HepG2 (cell line): ENCODE measurements around the gene SEZ6L. TPM values are rescaled to one million over a fixed set of nuclear protein-coding genes. Genes with fewer than 3 reads are reported as not detected.
A peak's percentile ranks its signal among the peaks of the same experiment; 100 is the strongest.

ENCODE experiments used
- ATAC-seq: fragments of 200-7000 bp; cut with Tn5 transposase; 3 replicates; pipeline ENCODE4 v1.9.1; 2020; ENCODE audit warnings: mild to moderate bottlenecking, moderate library complexity
- BruUV-seq: library from RNA; stranded (reverse); fragments of 400-500 nt; replicated peaks from 2 replicates; lab custom pipeline; 2021; lab: Mats Ljungman, UMichigan
- CTCF ChIA-PET: fragments of 300-600 bp; formaldehyde crosslinking; extraction: SDS; loops from one replicate; lab custom pipeline; 2021; ENCODE audit warnings: low total read pairs, inconsistent platforms, low intra/inter-chr PET ratio; lab: Yijun Ruan, JAX
- POLR2A ChIA-PET: fragments of 350-600 bp; sonication (Branson Sonifier 250); formaldehyde crosslinking; loops from one replicate; lab custom pipeline; 2020; ENCODE audit warnings: antibody characterized with exemption, inconsistent platforms; lab: Yijun Ruan, JAX
- DNase-seq: peaks from one replicate; pipeline ENCODE4 v3.0.0-alpha.2; 2015; ENCODE audit warnings: low spot score
- FAIRE-seq: peaks from 3 replicates; lab custom pipeline; 2011; peaks lifted over from hg19 to GRCh38; lab: Jason Lieb, UNC
- H2AFZ ChIP-seq: one replicate; pipeline ENCODE4 v1.6.1; 2011; ENCODE audit warnings: low read length, inconsistent platforms
- H3K27ac ChIP-seq: fragments of 300-600 bp; 3 replicates; pipeline ENCODE4 v1.8.0; 2011; ENCODE audit warnings: mixed run types, mild to moderate bottlenecking, mixed read lengths, low read length, inconsistent platforms; ENCODE audit not compliant: insufficient read depth; ENCODE audit errors: extremely low read length
- H3K27me3 ChIP-seq, 2 experiments: fragments of 200-600 bp in 1 of 2; 2 replicates in 1 of 2; 3 replicates in 1 of 2; pipeline versions ENCODE4 v1.6.0 to v1.8.0; 2011; ENCODE audit warnings: low read length in 2 of 2, mild to moderate bottlenecking in 2 of 2, moderate library complexity in 2 of 2, inconsistent platforms in 1 of 2; ENCODE audit not compliant: insufficient read depth in 2 of 2, control insufficient read depth in 1 of 2
- H3K36me3 ChIP-seq, 2 experiments: fragments of 200-600 bp in 1 of 2; replicated peaks in 1 of 2; 2 replicates in 1 of 2; 3 replicates in 1 of 2; pipeline versions ENCODE4 v1.5.1 to v1.8.0; 2011; ENCODE audit warnings: low read length in 2 of 2, inconsistent platforms in 1 of 2; ENCODE audit not compliant: insufficient read depth in 2 of 2, control insufficient read depth in 1 of 2
- H3K4me1 ChIP-seq: 2 replicates; pipeline ENCODE4 v1.5.1; 2012; ENCODE audit warnings: low read length, inconsistent platforms; ENCODE audit not compliant: insufficient read depth
- H3K4me2 ChIP-seq: 2 replicates; pipeline ENCODE4 v1.6.0; 2011; ENCODE audit warnings: low read depth, low read length, inconsistent platforms
- H3K4me3 ChIP-seq, 3 experiments: fragments of 200-600 bp in 1 of 3; sonication (generic), shearing (Covaris generic) in 1 of 3; replicated peaks in 1 of 3; 2 replicates each; pipeline ENCODE4 v1.5.1; 2011 to 2016; ENCODE audit warnings: low read length in 3 of 3, inconsistent platforms in 2 of 3, low read depth in 2 of 3, mild to moderate bottlenecking in 2 of 3, control low read depth in 1 of 3, mixed read lengths in 1 of 3; ENCODE audit not compliant: insufficient read depth in 1 of 3
- H3K79me2 ChIP-seq: one replicate; pipeline ENCODE4 v1.6.1; 2011; ENCODE audit warnings: low read length, inconsistent platforms; ENCODE audit not compliant: insufficient read depth
- H3K9ac ChIP-seq: 2 replicates; pipeline ENCODE4 v1.6.0; 2011; ENCODE audit warnings: mild to moderate bottlenecking, low read depth, low read length, inconsistent platforms; ENCODE audit not compliant: insufficient read depth
- H3K9me3 ChIP-seq: 2 replicates; pipeline ENCODE4 v1.5.1; 2012; ENCODE audit warnings: mild to moderate bottlenecking, low read length
- H4K20me1 ChIP-seq: 2 replicates; pipeline ENCODE4 v1.6.0; 2011; ENCODE audit warnings: inconsistent platforms, mild to moderate bottlenecking, low read length, moderate library complexity; ENCODE audit not compliant: insufficient read depth
- BCL6 ChIP-seq: IDR thresholded peaks from 2 replicates; pipeline ENCODE4 v1.6.1; 2016; ENCODE audit warnings: missing genetic modification reagents, missing compliant biosample characterization
- ELF4 ChIP-seq: sonication (generic); formaldehyde crosslinking; IDR thresholded peaks from 2 replicates; pipeline ENCODE4 v1.5.0; 2020; ENCODE audit warnings: missing genetic modification reagents, mild to moderate bottlenecking, moderate library complexity, borderline replicate concordance
- FOXO1 ChIP-seq: sonication (generic); formaldehyde crosslinking; IDR thresholded peaks from 2 replicates; pipeline ENCODE4 v1.4.0; 2020; ENCODE audit warnings: missing genetic modification reagents
- SMC3 ChIP-seq: IDR thresholded peaks from 2 replicates; pipeline ENCODE4 v1.6.1; 2011; ENCODE audit warnings: low read length, improper control_type of control experiment
- TEAD3 ChIP-seq: optimal IDR thresholded peaks from 2 replicates; pipeline ENCODE3; 2016; ENCODE audit warnings: borderline replicate concordance
- XRCC5 ChIP-seq: fragments of 200-400 bp; formaldehyde crosslinking; optimal IDR thresholded peaks from 2 replicates; pipeline ENCODE3; 2017; ENCODE audit warnings: mild to moderate bottlenecking, low read length
- ZMAT3 ChIP-seq: sonication (generic); formaldehyde crosslinking; conservative IDR thresholded peaks from 2 replicates; pipeline ENCODE4 v1.7.0; 2021; ENCODE audit warnings: missing genetic modification reagents
- ZNF142 ChIP-seq: sonication (generic); formaldehyde crosslinking; IDR thresholded peaks from 2 replicates; pipeline ENCODE4 v1.4.0; 2020; ENCODE audit warnings: missing genetic modification reagents
- ZNF33B ChIP-seq: sonication (generic); formaldehyde crosslinking; IDR thresholded peaks from 2 replicates; pipeline ENCODE4 v1.5.1; 2020; ENCODE audit warnings: mild to moderate bottlenecking, missing genetic modification reagents
- ZNF383 ChIP-seq: sonication (generic); formaldehyde crosslinking; IDR thresholded peaks from 2 replicates; pipeline ENCODE4 v1.4.0; 2020; ENCODE audit warnings: missing genetic modification reagents, mild to moderate bottlenecking, borderline replicate concordance
- ZNF7 ChIP-seq: IDR thresholded peaks from 2 replicates; pipeline ENCODE4 v1.6.1; 2016; ENCODE audit warnings: missing biosample characterization, missing genetic modification reagents
- ZNF768 ChIP-seq: sonication (generic); formaldehyde crosslinking; IDR thresholded peaks from 2 replicates; pipeline ENCODE4 v1.4.0; 2020; ENCODE audit warnings: missing genetic modification reagents
- WGBS: methylation state at CpG from one replicate; pipeline ENCODE4 v1.1.6; 2017; ENCODE audit warnings: low lambda C conversion rate; 5-methylcytosine and 5-hydroxymethylcytosine counted together
- in situ Hi-C: cut with HindIII; loops from 2 replicates; pipeline ENCODE4 v1.10.0; 2017; ENCODE audit warnings: low pct_unique_long_range_greater_than_20kb; ENCODE audit not compliant: extremely low pct_ligation_motif_present
- intact Hi-C: fragments of 100-400 bp; cut with micrococcal nuclease; formaldehyde crosslinking; loops from one replicate; pipeline ENCODE4 v1.10.0; 2022; ENCODE audit not compliant: unreplicated experiment
- polyA plus RNA-seq, 8 experiments: library from polyadenylated mRNA; depleted of rRNA in 3 of 8; stranded (reverse) in 7 of 8; unstranded in 1 of 8; fragments of >200 nt; fragmentation: Illumina TruSeq in 4 of 8; extraction: Trizol in 4 of 8; gene quantifications; 2 replicates each; pipeline versions ENCODE4 v1.2.1 to v1.2.3, GENCODE V29; 2011 to 2016; ENCODE audit warnings: low read depth in 4 of 8, missing spikeins in 1 of 8, mixed read lengths in 1 of 8; ENCODE audit not compliant: insufficient read depth in 1 of 8
- total RNA-seq, 5 experiments: library from RNA; depleted of rRNA; stranded (reverse); fragments of >200 nt; fragmentation: Illumina TruSeq; extraction: Trizol; gene quantifications; 2 replicates each; pipeline ENCODE4 v1.2.3, GENCODE V29; 2016; ENCODE audit warnings: low read depth in 1 of 5
- TF ChIP-seq, protein P1 (sequence below): sonication (generic); formaldehyde crosslinking; IDR thresholded peaks from 2 replicates; pipeline ENCODE4 v1.4.0; 2020; ENCODE audit warnings: missing genetic modification reagents
- TF ChIP-seq, protein P2 (sequence below): sonication (generic); formaldehyde crosslinking; IDR thresholded peaks from 2 replicates; pipeline ENCODE4 v1.5.0; 2020; ENCODE audit warnings: mild to moderate bottlenecking, missing genetic modification reagents

The SEZ6L gene
- total and polyA plus RNA-seq, 2 of the 13 experiments (the other 11 are each of a cell fraction or from before 2014, with no cell fraction given) = not detected

- DNase-seq (peak; percentile 54), FAIRE-seq (peak; percentile 46), ATAC-seq (peak; percentile 77)
- no peaks in the 10 kb centered on the region for H3K79me2 ChIP-seq
- WGBS = 19% methylated on average over 19 of the region's 19 CpGs
- H3K4me3 ChIP-seq = no peak overlapping the region
- no peaks in the 10 kb centered on the region for H3K4me1 ChIP-seq
- in situ Hi-C loops = loop anchor here (5.0 kb wide), 1 partner anchor 95 kb away; no protein-coding TSS in a partner anchor
- ChIA-PET CTCF (interaction anchor here (0.9 kb wide), 1 partner anchor 93 kb away, joined by 4 read pairs; no protein-coding TSS in a partner anchor), POLR2A (no interaction called here)
- no peak overlapping the region for H3K9ac ChIP-seq
- H3K4me2 ChIP-seq = no peak overlapping the region
- no peak overlapping the region for H3K27ac ChIP-seq
- intact Hi-C loops = loop anchor here (2.0 kb wide), 1 partner anchor 57 kb away; no protein-coding TSS in a partner anchor
- no TSS peak for BruUV-seq
- H4K20me1 ChIP-seq = no peaks in the 10 kb centered on the region
- H3K9me3 ChIP-seq = no peaks in the 10 kb centered on the region
- H2AFZ ChIP-seq = no peak overlapping the region
- H3K27me3 ChIP-seq = 0 out of 5 replicates have a peak, but pooled peaks cover 0 to 6% of the 10 kb centered on the region in 2 experiments
- H3K36me3 ChIP-seq = no peaks in the 10 kb centered on the region
- TF ChIP-seq XRCC5 = peak; percentile 50
- no peak for TF ChIP-seq ZNF142 (CRISPR knock-in tag)
- no peak for TF ChIP-seq BCL6 (CRISPR knock-in tag)
- TF ChIP-seq ZNF383 (CRISPR knock-in tag) = no peak
- TF ChIP-seq ELF4 = no peak
- no peak for TF ChIP-seq ZNF33B (CRISPR knock-in tag)
- TF ChIP-seq ZNF7 (CRISPR knock-in tag) = no peak
- TF ChIP-seq ZNF768 (CRISPR knock-in tag) = no peak
- TF ChIP-seq SMC3 = peak; percentile 25; the same call in 1 of the 2 replicates
- TF ChIP-seq, protein P1, sequence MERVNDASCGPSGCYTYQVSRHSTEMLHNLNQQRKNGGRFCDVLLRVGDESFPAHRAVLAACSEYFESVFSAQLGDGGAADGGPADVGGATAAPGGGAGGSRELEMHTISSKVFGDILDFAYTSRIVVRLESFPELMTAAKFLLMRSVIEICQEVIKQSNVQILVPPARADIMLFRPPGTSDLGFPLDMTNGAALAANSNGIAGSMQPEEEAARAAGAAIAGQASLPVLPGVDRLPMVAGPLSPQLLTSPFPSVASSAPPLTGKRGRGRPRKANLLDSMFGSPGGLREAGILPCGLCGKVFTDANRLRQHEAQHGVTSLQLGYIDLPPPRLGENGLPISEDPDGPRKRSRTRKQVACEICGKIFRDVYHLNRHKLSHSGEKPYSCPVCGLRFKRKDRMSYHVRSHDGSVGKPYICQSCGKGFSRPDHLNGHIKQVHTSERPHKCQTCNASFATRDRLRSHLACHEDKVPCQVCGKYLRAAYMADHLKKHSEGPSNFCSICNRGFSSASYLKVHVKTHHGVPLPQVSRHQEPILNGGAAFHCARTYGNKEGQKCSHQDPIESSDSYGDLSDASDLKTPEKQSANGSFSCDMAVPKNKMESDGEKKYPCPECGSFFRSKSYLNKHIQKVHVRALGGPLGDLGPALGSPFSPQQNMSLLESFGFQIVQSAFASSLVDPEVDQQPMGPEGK = peak; percentile 63
- peak; percentile 88 for TF ChIP-seq TEAD3 (CRISPR knock-in tag)
- TF ChIP-seq, protein P2, sequence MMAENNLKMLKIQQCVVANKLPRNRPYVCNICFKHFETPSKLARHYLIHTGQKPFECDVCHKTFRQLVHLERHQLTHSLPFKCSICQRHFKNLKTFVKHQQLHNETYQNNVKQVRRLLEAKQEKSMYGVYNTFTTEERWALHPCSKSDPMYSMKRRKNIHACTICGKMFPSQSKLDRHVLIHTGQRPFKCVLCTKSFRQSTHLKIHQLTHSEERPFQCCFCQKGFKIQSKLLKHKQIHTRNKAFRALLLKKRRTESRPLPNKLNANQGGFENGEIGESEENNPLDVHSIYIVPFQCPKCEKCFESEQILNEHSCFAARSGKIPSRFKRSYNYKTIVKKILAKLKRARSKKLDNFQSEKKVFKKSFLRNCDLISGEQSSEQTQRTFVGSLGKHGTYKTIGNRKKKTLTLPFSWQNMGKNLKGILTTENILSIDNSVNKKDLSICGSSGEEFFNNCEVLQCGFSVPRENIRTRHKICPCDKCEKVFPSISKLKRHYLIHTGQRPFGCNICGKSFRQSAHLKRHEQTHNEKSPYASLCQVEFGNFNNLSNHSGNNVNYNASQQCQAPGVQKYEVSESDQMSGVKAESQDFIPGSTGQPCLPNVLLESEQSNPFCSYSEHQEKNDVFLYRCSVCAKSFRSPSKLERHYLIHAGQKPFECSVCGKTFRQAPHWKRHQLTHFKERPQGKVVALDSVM (CRISPR knock-in tag) = peak; percentile 68; the same call in 1 of the 2 replicates
- no peak for TF ChIP-seq ZMAT3 (CRISPR knock-in tag)
- no peak for TF ChIP-seq FOXO1 (CRISPR knock-in tag)
Observed at GRCh38 chr22:26367402-26368245, 198.4 kb downstream of the SEZ6L start.
